T-helper 17 cell (primary cell): ENCODE data around the gene SMCO1. TPM values are rescaled to one million over a fixed set of nuclear protein-coding genes. Genes with fewer than 3 reads are reported as not detected.
"Not testable (repeated sequence)": the region's sequence is repeated elsewhere in the genome, so short reads cannot be mapped to it uniquely, and the experiment has no call there.

Source experiments
- ATAC-seq: fragments of 150-1000 bp; cut with Tn5 transposase; 2 replicates; pipeline ENCODE4 v1.10.0; 2021; ENCODE audit warnings: mild to moderate bottlenecking, moderate library complexity
- DNase-seq, 3 donors: peaks; one replicate each; pipeline versions ENCODE4 v3.0.0 to v3.0.0-alpha.2; 2020 to 2021
- H3K9me3 ChIP-seq: one replicate; pipeline ENCODE4 v1.7.0; 2013; ENCODE audit warnings: low read length, mild to moderate bottlenecking; ENCODE audit not compliant: control insufficient read depth, poor library complexity, severe bottlenecking
- H3K27ac Mint-ChIP-seq: one replicate; pipeline ENCODE4 v1.8.0; 2022; ENCODE audit warnings: mild to moderate bottlenecking, moderate library complexity, mixed read lengths
- H3K27me3 Mint-ChIP-seq: one replicate; pipeline ENCODE4 v1.8.0; 2022; ENCODE audit warnings: mixed read lengths
- H3K36me3 Mint-ChIP-seq: one replicate; pipeline ENCODE4 v1.8.0; 2022; ENCODE audit warnings: low read depth, mixed read lengths
- H3K4me1 Mint-ChIP-seq: one replicate; pipeline ENCODE4 v1.8.0; 2022; ENCODE audit warnings: mild to moderate bottlenecking, mixed read lengths
- H3K4me3 Mint-ChIP-seq: one replicate; pipeline ENCODE4 v1.8.0; 2022; ENCODE audit warnings: mild to moderate bottlenecking, moderate library complexity, mixed read lengths
- total RNA-seq, 4 donors: library from RNA in 2 of 4; stranded (reverse) in 2 of 4; gene quantifications; one replicate each; pipeline ENCODE4 v1.2.3 and lab custom pipeline; 2022 to 2026

Gene SMCO1
- total RNA-seq, 2 donors from 2014 or later = not detected

DNA sequence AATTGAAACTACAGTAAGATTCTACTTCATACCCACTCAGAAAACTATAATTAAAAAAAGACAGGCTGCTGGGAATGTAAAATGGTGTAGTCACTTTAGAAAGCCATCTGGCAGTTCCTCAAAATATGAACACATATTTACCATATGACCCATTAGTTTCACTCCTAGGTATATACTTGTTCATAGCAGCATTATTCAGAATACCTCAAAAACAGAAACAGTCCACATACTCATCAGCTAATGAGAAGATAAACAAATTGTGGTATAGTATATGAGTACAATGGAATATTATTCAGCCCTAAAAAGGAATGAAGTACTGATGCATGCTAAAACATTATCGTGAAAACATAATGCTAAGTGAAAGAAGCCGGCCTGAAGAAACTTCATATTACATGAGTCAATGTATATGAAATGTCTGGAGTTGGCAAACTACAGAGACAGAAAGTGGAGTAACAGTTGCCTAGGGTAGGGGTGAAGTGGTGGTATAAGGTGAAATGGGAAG lies 29.4 kb upstream of the SMCO1 start:
- Mint-ChIP-seq H3K36me3 (no peaks in the 10 kb centered on the region), H3K27me3 (no peaks in the 10 kb centered on the region), H3K4me3 (no peak overlapping the region), H3K4me1 (no peaks in the 10 kb centered on the region), H3K27ac (no peak overlapping the region)
- H3K9me3 ChIP-seq = peaks cover 4% of the 10 kb centered on the region
- DNase-seq (no peak), ATAC-seq (no peak)

DNA sequence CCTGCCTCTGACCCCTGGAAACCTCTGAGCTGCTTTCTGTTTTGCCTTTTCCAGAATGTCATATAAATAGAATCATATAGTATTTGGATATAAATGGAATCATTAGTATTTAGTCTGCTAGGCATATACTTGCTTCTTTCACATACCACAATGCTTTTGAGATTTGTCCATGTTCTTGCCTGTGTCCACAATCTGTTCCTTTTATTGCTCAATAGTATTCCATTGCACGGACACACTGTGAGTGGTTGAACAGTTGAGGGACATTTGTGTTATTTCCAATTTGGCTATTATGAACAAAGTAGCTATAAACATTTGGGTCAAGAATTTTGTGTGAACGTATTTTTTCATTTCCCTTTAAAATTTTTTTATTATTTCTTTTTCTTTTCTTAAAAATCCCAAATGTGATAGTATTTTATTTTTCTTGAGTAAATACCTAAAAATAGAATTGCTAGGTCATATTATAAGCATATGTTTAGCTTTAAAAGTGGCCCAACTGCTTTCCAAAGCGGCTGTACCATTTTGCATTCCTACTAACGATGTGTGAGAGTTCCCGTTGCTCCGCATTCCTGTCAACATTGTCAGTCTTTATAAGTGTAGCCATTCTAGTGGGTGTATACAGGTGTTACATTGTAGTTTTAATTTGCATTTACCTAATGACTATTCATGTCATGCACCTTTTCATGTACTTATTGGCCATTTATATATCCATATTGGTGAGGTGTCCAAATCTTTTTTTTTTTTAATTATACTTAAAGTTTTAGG lies 26.7 kb upstream of the SMCO1 start:
- Mint-ChIP-seq H3K27me3 (no peaks in the 10 kb centered on the region), H3K36me3 (no peaks in the 10 kb centered on the region), H3K4me1 (peaks cover 2% of the 10 kb centered on the region), H3K27ac (no peak overlapping the region), H3K4me3 (no peak overlapping the region)
- H3K9me3 ChIP-seq = no peaks in the 10 kb centered on the region
- no peak for ATAC-seq
- DNase-seq = no peak

DNA sequence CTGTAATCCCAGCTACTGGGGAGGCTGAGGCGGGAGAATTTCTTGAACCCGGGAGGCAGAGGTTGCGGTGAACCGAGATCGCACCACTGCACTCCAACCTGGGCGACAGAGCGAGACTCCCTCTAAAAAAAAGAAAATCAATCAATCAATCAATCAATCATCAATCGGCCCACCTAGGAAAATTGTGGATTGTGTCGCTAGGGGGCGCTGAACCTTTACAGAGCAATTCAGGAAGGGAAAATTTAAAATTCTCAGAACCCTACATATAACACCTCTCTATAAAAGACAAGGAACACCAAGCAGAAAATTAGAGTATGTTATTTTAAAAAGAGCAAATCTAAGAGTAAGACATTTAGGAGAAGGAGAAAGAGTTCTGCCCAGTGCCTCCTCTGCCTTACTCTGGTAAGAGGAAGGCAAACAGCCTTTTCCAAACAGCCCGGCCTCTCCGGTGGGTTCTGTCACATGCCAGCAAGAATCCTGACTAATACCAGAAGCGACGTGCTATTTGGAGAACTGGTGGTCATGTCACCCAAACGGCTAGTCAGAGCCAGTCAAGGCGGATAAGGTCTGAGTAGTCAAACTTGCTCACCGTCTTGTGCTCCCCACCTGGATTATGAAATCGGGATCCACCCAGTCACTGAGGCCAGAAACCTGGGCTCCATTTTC lies 22.3 kb upstream of the SMCO1 start:
- Mint-ChIP-seq H3K36me3 (no peaks in the 10 kb centered on the region), H3K27ac (no peak overlapping the region), H3K4me1 (peaks cover 4% of the 10 kb centered on the region), H3K4me3 (no peak overlapping the region), H3K27me3 (peaks cover 8% of the 10 kb centered on the region)
- ATAC-seq (no peak), DNase-seq (peak; percentile 45 to 59 (median 55))
- H3K9me3 ChIP-seq = no peaks in the 10 kb centered on the region

DNA sequence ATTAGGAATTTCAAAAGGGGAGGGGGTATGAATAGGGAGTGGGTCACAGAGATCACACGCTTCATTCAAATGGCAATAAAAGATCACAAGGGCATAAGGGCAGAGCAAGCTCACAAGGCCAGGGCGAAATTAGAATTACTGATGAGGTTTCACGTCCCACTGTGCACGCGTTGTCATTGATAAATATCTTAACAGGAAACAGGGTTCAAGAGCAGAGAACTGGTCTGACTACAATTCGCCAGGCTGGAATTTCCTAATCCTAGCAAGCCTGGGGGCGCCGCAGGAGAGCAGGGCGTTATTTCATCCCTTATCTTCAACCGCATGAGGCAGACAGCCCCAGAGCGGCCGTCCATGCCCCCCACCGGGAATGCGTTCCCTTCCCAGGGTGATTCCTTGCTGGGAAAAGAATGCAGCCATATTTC lies 18.1 kb upstream of the SMCO1 start:
- no peak for ATAC-seq
- H3K27ac Mint-ChIP-seq = no peak overlapping the region
- H3K9me3 ChIP-seq = no peaks in the 10 kb centered on the region
- H3K36me3 Mint-ChIP-seq = no peaks in the 10 kb centered on the region
- DNase-seq = no peak
- peaks cover 4% of the 10 kb centered on the region for H3K4me1 Mint-ChIP-seq
- peaks cover 9% of the 10 kb centered on the region for H3K27me3 Mint-ChIP-seq
- no peak overlapping the region for H3K4me3 Mint-ChIP-seq

GRCh38 chr3:196531418-196531817 lies 16.3 kb upstream of the SMCO1 start:
- peaks cover 2% of the 10 kb centered on the region for H3K4me1 Mint-ChIP-seq
- no peaks in the 10 kb centered on the region for H3K9me3 ChIP-seq
- no peak for ATAC-seq
- H3K27me3 Mint-ChIP-seq = peaks cover 9% of the 10 kb centered on the region
- H3K36me3 Mint-ChIP-seq = no peaks in the 10 kb centered on the region
- no peak overlapping the region for H3K27ac Mint-ChIP-seq
- no peak for DNase-seq
- H3K4me3 Mint-ChIP-seq = no peak overlapping the region

- DNase-seq (peak; percentile 60 to 79 (median 67)), ATAC-seq (peak; percentile 95)
- Mint-ChIP-seq H3K4me1 (peaks cover 2% of the 10 kb centered on the region), H3K4me3 (peak overlapping the region; percentile 76), H3K27me3 (peaks cover 9% of the 10 kb centered on the region), H3K27ac (no peak overlapping the region), H3K36me3 (no peaks in the 10 kb centered on the region)
- H3K9me3 ChIP-seq = no peaks in the 10 kb centered on the region
Measured at GRCh38 chr3:196528639-196529233, 13.6 kb upstream of the SMCO1 start.

DNA sequence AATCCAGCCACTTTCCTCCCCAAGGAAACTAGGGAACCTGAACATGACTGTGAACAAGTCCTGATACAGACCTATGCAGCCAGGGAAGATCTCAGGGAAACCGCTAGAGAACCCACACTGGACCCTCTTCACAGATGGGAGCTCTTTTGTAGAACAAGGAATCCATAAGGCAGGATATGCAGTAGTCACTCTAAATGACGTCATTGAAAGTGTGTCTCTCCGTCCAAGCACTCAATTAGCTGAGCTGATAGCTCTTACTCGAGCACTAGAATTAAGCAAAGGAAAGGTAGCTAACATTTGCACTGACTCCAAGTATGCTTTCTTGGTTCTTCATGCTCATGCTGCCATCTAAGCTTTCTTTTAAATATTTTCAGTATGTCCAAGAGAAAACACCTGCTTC lies 10.0 kb upstream of the SMCO1 start:
- H3K4me3 Mint-ChIP-seq = no peak overlapping the region
- no peaks in the 10 kb centered on the region for H3K4me1 Mint-ChIP-seq
- H3K27me3 Mint-ChIP-seq = no peaks in the 10 kb centered on the region
- no peak overlapping the region for H3K27ac Mint-ChIP-seq
- DNase-seq (no peak), ATAC-seq (no peak)
- H3K36me3 Mint-ChIP-seq = no peaks in the 10 kb centered on the region
- H3K9me3 ChIP-seq = peaks cover 3% of the 10 kb centered on the region

- Mint-ChIP-seq H3K4me1 (no peaks in the 10 kb centered on the region), H3K27ac (no peak overlapping the region)
- ATAC-seq = no peak
Measured at GRCh38 chr3:196524527-196524926, 9.4 kb upstream of the SMCO1 start.

GRCh38 chr3:196523841-196524240 lies 8.7 kb upstream of the SMCO1 start:
- ATAC-seq (no peak), DNase-seq (no peak)
- no peak overlapping the region for H3K27ac Mint-ChIP-seq
- H3K9me3 ChIP-seq = peaks cover 5% of the 10 kb centered on the region
- no peaks in the 10 kb centered on the region for H3K36me3 Mint-ChIP-seq
- H3K27me3 Mint-ChIP-seq = no peaks in the 10 kb centered on the region
- no peak overlapping the region for H3K4me3 Mint-ChIP-seq
- no peaks in the 10 kb centered on the region for H3K4me1 Mint-ChIP-seq

More at GRCh38 chr3:196524527-196524926, 9.4 kb upstream of the SMCO1 start:
- Mint-ChIP-seq H3K27me3 (no peaks in the 10 kb centered on the region), H3K36me3 (no peaks in the 10 kb centered on the region), H3K4me3 (no peak overlapping the region)
- no peak for DNase-seq
- peaks cover 5% of the 10 kb centered on the region for H3K9me3 ChIP-seq

GRCh38 chr3:196521291-196521690 lies 6.1 kb upstream of the SMCO1 start:
- DNase-seq, H3K4me1 Mint-ChIP-seq, H3K27ac Mint-ChIP-seq, H3K36me3 Mint-ChIP-seq, H3K4me3 Mint-ChIP-seq, ATAC-seq, H3K9me3 ChIP-seq, H3K27me3 Mint-ChIP-seq: not testable (repeated sequence)

DNA sequence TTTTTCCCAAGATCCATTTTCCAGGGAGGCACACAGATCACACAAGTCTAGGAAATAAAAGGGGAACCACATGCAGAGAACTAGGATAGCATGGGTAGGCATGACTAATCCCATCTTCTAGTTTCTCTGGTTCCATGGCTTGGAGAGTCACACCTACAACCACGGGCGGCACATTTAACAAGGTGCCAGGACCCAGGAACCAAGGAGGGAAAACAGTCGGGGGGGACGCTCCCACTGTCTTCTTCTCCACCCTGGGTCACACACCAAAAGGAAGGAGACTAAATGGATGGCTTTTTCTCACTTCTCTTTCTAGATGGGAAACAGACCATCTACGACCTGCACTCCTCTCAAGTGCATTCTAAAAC lies 4.6 kb upstream of the SMCO1 start:
- Mint-ChIP-seq H3K27ac (no peak overlapping the region), H3K36me3 (no peaks in the 10 kb centered on the region), H3K27me3 (no peaks in the 10 kb centered on the region), H3K4me1 (peaks cover 2% of the 10 kb centered on the region), H3K4me3 (no peak overlapping the region)
- DNase-seq = no peak
- peaks cover 8% of the 10 kb centered on the region for H3K9me3 ChIP-seq
- ATAC-seq = no peak

DNA sequence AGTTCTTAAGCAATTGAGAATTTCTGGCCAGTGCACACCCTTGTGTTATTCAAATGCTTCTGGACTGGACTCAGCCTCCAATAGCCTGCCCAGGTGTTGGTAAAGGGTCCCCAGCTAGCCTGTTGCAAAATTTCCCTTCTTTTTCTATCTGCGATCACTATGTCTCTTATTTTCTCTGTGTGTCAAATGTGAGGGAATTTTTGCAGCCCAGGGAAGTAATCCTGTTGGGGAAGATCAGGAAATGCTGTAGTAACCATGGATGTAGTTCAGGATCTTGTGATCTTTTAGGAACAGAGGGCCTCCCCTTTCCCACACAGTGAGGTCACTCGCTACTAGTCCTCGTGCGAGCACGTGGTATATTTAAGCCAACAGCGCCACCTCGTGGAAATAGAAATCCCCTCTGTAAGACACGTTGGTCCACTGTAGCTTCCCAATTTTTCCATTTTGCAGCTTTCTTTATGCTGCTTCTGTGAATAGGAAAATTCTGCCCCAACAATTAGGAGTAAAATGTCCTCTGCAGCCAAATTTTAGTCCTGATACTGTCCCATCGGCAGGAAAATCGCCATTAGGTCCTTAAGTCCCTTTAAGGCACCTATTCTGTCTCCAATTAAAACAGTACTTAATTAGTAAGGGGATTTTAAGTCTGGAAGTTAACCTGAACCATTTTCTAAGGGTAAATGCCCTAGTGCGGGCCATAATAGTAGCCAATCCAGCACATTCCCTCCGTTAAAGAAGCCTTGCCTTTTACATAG lies 4.0 kb upstream of the SMCO1 start:
- no peaks in the 10 kb centered on the region for H3K27me3 Mint-ChIP-seq
- no peak overlapping the region for H3K27ac Mint-ChIP-seq
- H3K9me3 ChIP-seq = peaks cover 8% of the 10 kb centered on the region
- ATAC-seq (peak; percentile 63), DNase-seq (peak; percentile 29 to 59 (median 31))
- H3K36me3 Mint-ChIP-seq = no peaks in the 10 kb centered on the region
- H3K4me1 Mint-ChIP-seq = peaks cover 2% of the 10 kb centered on the region
- H3K4me3 Mint-ChIP-seq = no peak overlapping the region

- Mint-ChIP-seq H3K27ac (no peak overlapping the region), H3K27me3 (no peaks in the 10 kb centered on the region), H3K4me1 (peaks cover 2% of the 10 kb centered on the region), H3K4me3 (no peak overlapping the region), H3K36me3 (no peaks in the 10 kb centered on the region)
- ATAC-seq = no peak
- peaks cover 8% of the 10 kb centered on the region for H3K9me3 ChIP-seq
- DNase-seq = no peak
Measured at GRCh38 chr3:196517919-196518318, 2.8 kb upstream of the SMCO1 start.
